ENCODE measurements around the gene CFAP61.
A peak's percentile ranks its signal among the peaks of the same experiment; 100 is the strongest.
"Not testable (repeated sequence)": the region's sequence is repeated elsewhere in the genome, so short reads cannot be mapped to it uniquely, and the experiment has no call there.

Gene CFAP61

GRCh38 chr20:20331156-20331555 is 278.8 kb downstream of the CFAP61 start:
- DNase-seq (ENCODE audit: low spot score), result no peak

- no peak for DNase-seq (ENCODE audit: low spot score)
These were observed 279.5 kb downstream of the CFAP61 start for GRCh38 chr20:20331817-20332216.

- no peak for DNase-seq (ENCODE audit: low spot score)
These were observed 281.5 kb downstream of the CFAP61 start for GRCh38 chr20:20333866-20334265.

GRCh38 chr20:20334489-20334888 is 282.2 kb downstream of the CFAP61 start:
- DNase-seq (ENCODE audit: low spot score), result no peak

DNA sequence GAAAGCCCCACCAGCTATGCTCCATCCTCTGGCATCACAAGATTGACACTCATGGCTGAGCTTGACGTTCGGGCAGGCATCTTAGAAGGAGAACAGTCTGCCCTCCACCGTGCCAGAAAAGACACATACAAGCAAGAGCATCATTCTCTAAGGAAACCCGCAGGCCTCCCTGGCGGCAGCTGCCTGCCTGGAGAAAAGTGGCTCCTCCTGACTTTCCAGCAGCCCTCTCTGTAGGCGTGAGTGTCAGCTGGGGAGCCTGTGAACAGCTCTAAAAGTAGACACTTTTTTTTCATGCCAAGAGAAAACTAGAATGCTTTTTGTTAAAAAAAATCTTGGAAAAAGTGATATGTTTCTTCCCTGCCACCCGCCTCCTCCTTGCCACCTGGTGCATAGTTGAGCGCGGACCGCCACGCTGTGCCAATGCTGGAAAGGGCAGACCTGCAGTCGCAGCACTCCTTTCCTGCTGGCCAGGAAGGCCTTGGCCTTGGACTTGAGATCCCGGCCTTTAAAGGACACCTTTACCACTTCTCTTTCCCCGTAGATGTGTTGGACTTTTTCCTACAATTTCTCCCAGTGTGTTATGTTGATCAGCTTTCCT is 285.9 kb downstream of the CFAP61 start:
- no peak for DNase-seq (ENCODE audit: low spot score)

- no peak for DNase-seq (ENCODE audit: low spot score)
These were observed 288.1 kb downstream of the CFAP61 start for GRCh38 chr20:20340443-20340842.

- no peak for DNase-seq (ENCODE audit: low spot score)
These were observed 289.0 kb downstream of the CFAP61 start for GRCh38 chr20:20341371-20341770.

- DNase-seq (ENCODE audit: low spot score), result no peak
These were observed 289.7 kb downstream of the CFAP61 start for GRCh38 chr20:20342066-20342465.

DNA sequence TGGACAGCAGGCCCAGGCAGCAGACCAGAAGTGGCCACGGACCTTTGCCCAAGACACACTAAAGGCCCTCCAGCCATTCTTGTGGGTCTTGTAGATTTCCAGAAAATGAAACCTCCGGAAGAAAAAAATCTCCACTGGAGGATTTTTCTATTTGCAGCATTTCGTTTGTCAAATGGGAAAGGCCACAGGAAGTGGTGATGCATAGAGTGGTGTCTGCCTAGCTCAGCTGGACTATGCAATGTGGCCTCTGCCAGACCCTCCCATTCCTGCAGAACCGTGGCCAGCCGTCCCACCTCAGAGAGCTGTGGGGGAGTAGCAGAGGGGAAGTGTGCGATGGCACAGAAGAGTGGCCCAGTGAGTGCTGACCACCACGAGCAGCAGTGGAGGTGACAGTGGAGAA is 291.6 kb downstream of the CFAP61 start:
- DNase-seq (ENCODE audit: low spot score), result no peak

DNA sequence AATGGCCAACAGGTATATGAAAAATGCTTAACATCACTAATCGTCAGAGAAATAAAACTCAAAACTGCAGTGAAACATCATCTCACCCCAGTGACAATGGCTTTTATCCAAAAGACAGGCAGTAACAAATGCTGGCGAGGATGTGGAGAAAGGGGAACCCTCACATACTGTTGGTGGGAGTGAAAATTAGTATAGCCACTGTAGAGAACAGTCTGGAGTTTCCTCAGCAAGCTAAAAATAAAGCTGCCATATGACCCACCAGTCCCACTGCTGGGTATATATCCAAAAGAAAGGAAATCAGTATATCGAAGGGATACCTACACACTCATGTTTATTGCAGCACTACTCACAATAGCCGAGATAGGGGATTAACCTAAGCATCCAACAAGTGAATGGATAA is 292.1 kb downstream of the CFAP61 start:
- no peak for DNase-seq (ENCODE audit: low spot score)

DNA sequence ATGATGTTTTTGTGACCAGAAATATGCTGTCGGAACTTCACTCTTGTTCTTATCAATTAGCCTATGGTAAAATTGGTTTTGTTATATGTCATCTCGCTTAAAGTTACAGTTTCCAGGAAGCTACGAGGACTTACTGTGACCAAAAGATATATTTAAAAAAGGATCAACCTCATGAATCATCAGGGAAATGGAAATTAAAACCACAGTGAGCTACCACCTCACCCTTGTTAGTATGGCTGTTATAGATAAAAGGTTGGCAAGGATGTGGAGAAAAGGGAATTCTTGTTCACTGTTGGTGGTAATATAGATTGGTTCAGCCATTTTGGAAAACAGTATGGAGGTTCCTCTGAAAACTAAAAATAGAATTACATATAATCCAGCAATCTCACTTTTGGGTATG is 301.2 kb downstream of the CFAP61 start:
- DNase-seq (ENCODE audit: low spot score), result no peak

GRCh38 chr20:20355503-20355902 is 303.2 kb downstream of the CFAP61 start:
- not testable (repeated sequence) for DNase-seq (ENCODE audit: low spot score)

DNA sequence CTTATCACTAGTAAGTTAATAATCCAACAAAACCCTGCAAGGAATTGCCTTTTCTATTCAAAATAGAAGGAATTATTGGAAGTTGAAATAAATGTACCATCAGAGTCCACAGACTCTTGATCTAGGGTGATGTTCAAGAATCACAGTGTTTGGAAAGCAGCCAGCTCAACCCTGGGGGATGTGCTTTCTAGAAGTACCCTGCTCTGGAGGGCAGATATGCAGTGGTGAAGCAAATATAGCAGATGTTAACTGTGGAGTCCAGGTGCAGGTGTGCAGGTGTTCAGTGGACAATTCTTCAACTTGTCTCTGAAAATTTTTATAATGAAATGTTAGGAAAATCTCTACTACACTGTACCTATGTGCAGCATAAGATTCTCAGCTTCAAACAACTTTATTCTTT is 306.5 kb downstream of the CFAP61 start:
- no peak for DNase-seq (ENCODE audit: low spot score)

- no peak for DNase-seq (ENCODE audit: low spot score)
These were observed 307.3 kb downstream of the CFAP61 start for GRCh38 chr20:20359628-20360027.

DNA sequence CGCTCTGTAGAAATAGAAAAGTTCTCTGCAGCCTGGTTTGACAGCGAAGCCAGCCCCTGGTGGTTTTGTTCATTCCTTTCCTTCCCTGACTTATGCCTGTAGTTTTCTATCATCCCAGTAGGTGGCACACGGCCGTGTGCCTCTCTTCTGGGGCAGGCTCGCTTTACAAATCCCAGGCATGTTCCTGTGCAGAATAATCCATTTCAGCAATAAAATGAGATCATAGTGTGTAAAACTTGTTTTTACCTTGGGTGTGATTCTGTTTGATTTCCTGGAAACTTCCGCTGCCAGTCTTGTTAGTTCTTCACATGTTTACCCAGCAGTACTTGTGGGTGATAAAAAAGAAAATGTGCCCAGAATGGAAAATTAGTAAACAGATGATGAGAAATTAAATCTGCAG is 308.1 kb downstream of the CFAP61 start:
- DNase-seq (ENCODE audit: low spot score), result peak; percentile 71

DNA sequence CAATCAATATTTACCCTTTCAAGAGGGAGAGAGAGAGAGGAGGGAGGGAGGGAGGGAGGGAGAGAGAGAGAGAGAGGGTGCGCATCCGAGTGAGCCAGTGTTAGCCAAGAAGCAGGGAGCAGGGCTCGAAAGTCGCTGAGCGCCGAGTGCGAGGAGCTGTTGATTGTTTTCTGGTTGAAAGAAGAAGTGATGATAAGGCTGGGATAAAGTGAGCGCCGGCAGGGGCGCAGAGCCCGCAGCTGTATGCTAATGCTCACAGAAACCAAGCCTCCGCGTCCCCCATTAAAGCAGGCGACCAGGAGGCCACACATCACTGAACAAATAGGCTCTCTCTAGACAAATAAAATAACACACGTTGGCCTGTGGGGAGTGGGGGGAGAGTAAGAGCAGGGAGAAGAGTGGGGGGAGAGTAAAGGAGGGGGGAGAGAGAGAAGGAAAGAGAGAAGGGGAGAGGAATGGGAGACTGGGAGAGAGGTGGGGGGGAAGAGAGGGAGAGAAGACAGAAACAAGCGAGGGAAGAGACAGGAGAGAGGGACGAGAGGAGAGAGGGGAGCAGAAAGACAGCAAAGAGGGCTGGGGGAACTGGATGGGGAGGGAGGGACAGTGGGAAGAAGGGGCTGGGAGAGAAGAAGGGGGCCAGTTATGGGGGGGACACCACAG is 310.6 kb downstream of the CFAP61 start:
- no peak for DNase-seq (ENCODE audit: low spot score)

DNA sequence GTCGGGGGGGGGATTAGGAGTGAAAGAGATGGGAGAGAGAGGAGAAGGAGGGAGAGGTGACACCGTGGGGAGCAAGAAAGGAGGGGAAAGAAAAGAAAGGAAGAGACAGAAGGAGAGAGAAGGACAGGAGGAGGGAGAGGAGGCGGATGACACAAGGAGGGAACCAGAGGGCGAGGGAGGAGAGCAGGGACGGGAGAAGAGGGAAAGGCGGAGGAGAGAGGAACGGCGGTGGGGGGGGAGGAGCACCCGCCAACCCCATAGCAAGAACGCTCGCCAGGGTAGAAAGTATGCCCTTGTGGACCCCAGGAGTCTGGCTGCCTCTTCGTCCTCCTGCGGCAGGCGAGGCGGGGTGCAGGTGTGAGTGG is 311.1 kb downstream of the CFAP61 start:
- no peak for DNase-seq (ENCODE audit: low spot score)

DNA sequence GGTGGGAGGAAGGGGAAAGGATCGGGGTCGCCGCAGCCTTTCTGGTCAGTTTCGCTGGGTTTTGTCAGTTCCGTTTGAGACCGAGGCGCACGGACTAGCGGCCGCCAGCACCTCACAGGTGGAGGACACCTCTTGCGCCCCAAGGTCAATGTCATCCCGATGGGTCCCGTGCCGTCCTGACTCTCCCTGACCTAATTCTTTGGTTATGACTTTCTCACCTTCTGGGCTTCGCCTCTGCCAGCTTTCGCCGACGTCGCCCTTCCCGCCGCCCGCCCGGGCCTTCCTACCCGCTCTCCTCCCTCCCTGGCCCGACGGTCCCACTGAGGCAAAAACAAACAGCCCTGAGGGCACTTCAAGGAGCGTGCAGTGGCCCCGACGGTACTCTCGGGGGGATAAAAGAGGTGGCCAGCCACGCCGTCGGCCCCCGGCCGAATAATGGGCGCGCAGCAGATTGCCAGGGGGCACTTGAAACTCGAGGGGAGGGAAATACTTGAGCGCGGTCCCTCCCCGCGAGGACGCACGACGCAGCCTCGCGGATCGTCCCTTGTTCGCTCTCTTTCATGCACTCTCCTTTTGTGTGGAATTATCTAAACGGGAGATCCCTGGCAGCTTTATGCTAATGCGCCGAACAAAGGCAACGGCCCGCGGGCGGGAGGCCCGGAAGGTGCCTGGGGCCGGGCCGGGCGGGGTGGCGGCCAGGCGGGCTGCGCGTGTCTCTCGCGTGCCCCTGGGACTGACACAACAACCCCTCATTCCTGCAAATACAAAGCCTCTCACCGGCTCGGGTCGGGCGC is 311.7 kb downstream of the CFAP61 start:
- no peak for DNase-seq (ENCODE audit: low spot score)

DNA sequence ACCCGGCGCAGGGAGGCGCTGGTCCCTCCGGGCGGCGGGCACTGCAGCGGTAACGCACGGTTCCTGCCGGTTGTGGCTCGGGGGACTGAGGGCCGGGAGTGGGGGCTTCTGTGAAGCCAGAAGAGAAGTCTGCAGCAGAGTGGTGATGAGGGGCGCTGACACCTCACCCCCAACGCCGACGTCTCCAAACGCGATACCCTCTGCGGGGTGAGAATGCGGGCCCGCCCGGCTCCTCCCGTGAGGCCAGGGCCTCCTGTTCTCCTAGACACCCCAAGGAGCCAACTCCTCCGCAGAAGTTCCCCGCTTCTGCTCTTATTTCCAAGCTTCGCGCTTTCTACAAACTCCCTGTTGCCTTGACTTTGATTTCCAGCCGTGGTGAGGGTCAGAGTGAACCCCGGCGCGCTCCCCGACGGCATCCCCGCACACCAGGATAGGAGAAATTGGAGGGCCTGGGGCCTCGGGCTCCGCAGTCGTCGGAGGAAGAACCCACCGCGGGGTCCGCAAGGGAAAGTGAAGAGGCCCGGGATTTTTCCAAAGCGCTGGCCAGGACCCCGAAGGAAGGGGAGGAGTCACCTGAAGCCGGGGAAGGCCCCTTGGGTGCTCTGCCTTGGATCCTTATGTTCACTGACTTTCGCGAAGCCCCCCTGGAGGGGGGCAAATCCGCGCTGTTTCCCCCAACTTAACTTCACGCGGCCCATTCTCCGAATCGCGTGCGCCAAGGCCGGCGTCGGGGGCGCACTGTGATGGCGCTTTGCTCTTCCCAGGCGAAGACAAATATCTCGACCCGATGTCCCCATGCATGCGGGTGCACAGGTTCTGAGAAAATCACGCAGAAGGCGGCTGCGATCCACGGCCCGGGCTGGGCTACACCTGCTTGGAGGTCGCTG is 312.5 kb downstream of the CFAP61 start:
- DNase-seq (ENCODE audit: low spot score), result no peak

GRCh38 chr20:20365480-20366161 is 313.3 kb downstream of the CFAP61 start:
- DNase-seq (ENCODE audit: low spot score), result no peak

DNA sequence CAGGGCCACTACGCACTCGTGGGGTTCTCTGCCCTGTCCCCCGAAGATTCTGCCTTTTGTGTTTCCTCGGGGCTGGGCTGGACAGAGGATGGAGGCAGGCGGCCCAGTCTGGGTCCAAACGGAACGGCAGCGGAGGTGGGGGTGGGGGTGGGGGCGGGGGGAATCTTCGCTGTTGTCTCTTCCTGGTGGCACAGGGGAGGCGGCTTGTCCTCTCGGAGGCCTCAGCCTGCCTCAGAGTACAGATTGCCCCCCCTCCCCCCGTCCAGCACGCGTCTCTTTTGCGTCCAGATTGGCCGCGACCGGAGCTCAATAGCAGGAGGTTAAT is 314.2 kb downstream of the CFAP61 start:
- DNase-seq (ENCODE audit: low spot score), result no peak

All from LoVo (cell line).